ENCODE measurements around the gene WDR26.

DNA sequence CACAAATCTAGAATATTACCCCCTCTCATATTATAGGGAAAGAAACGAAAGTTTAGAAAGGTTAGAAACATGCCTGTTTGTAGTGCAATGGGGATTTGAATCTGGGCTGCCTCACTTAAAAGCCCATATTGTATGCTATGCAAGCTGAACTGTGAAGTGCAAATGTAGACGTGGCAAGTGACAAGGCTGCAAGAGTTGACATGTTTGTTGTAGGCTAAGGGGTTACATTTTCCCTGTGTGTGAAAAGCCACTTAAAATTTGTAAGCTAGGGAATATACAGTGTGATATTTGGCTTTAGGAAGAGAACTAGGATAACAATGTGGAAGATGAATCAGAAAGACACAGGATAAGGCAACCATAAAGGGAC is 29.0 kb downstream of the WDR26 start:
- TF ChIP-seq, protein P1, sequence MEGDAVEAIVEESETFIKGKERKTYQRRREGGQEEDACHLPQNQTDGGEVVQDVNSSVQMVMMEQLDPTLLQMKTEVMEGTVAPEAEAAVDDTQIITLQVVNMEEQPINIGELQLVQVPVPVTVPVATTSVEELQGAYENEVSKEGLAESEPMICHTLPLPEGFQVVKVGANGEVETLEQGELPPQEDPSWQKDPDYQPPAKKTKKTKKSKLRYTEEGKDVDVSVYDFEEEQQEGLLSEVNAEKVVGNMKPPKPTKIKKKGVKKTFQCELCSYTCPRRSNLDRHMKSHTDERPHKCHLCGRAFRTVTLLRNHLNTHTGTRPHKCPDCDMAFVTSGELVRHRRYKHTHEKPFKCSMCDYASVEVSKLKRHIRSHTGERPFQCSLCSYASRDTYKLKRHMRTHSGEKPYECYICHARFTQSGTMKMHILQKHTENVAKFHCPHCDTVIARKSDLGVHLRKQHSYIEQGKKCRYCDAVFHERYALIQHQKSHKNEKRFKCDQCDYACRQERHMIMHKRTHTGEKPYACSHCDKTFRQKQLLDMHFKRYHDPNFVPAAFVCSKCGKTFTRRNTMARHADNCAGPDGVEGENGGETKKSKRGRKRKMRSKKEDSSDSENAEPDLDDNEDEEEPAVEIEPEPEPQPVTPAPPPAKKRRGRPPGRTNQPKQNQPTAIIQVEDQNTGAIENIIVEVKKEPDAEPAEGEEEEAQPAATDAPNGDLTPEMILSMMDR (IDR thresholded peaks at IDR 0.05; ENCODE audit: borderline replicate concordance, extremely low read depth, low read length, poor library complexity, severe bottlenecking) = no peak
- no peak for TF ChIP-seq EZH2 (IDR thresholded peaks at IDR 0.05; ENCODE audit: borderline replicate concordance, low read depth, low read length, severe bottlenecking)
